CD14-positive monocyte (primary cell): ENCODE data around the gene PRKN. TPM values are rescaled to one million over a fixed set of nuclear protein-coding genes. Genes with fewer than 3 reads are reported as not detected.

Experiments used
- DNase-seq, 3 donors: peaks; one replicate each; pipeline ENCODE4 v3.0.0-alpha.2; 2011 to 2022
- H2AFZ ChIP-seq: 2 replicates; pipeline ENCODE4 v1.6.0; 2012; ENCODE audit warnings: mild to moderate bottlenecking, low read depth, low read length, inconsistent platforms; ENCODE audit not compliant: insufficient read depth, poor library complexity, severe bottlenecking
- H3K27ac ChIP-seq, 2 donors: 1 replicate in 1 of 2; 2 replicates in 1 of 2; pipeline ENCODE4 v1.5.1; 2012 to 2013; ENCODE audit warnings: low read length in 2 of 2, control low read depth in 1 of 2, inconsistent platforms in 1 of 2, low read depth in 1 of 2, mild to moderate bottlenecking in 1 of 2
- H3K27me3 ChIP-seq, 2 donors: one replicate each; pipeline versions ENCODE4 v1.6.0 to v1.6.1; 2011 to 2013; ENCODE audit warnings: low read length in 2 of 2; ENCODE audit not compliant: control insufficient read depth in 2 of 2, insufficient read depth in 2 of 2
- H3K36me3 ChIP-seq, 2 donors: replicated peaks in 1 of 2; 1 replicate in 1 of 2; 2 replicates in 1 of 2; pipeline versions ENCODE4 v1.5.1 to v1.6.1; 2012 to 2013; ENCODE audit warnings: low read length in 2 of 2, control low read depth in 1 of 2, inconsistent platforms in 1 of 2, mild to moderate bottlenecking in 1 of 2; ENCODE audit not compliant: insufficient read depth in 2 of 2, control insufficient read depth in 1 of 2
- H3K4me1 ChIP-seq, 2 donors: 1 replicate in 1 of 2; 2 replicates in 1 of 2; pipeline versions ENCODE4 v1.5.1 to v1.6.1; 2012 to 2013; ENCODE audit warnings: low read length in 2 of 2, control low read depth in 1 of 2, inconsistent platforms in 1 of 2, mild to moderate bottlenecking in 1 of 2, moderate library complexity in 1 of 2; ENCODE audit not compliant: insufficient read depth in 2 of 2, control insufficient read depth in 1 of 2
- H3K4me2 ChIP-seq: replicated peaks from 2 replicates; pipeline ENCODE3; 2012; ENCODE audit warnings: low read length, moderate library complexity, mild to moderate bottlenecking; ENCODE audit not compliant: poor library complexity, severe bottlenecking; ENCODE audit errors: extremely low read depth
- H3K4me3 ChIP-seq, 3 experiments: fragments of 200-600 bp in 1 of 3; sonication (generic) in 1 of 3; replicated peaks in 1 of 3; 1 replicate in 2 of 3; 2 replicates in 1 of 3; pipeline ENCODE4 v1.5.1; 2011 to 2013; ENCODE audit warnings: low read length in 3 of 3, mild to moderate bottlenecking in 3 of 3, control low read depth in 2 of 3, low read depth in 2 of 3, inconsistent platforms in 1 of 3, moderate library complexity in 1 of 3
- H3K79me2 ChIP-seq: 2 replicates; pipeline ENCODE4 v1.6.0; 2012; ENCODE audit warnings: mild to moderate bottlenecking, control low read depth, inconsistent platforms, low read length, moderate library complexity; ENCODE audit not compliant: insufficient read depth
- H3K9ac ChIP-seq: 2 replicates; pipeline ENCODE4 v1.6.0; 2017; ENCODE audit warnings: low read length, mild to moderate bottlenecking; ENCODE audit not compliant: insufficient read depth, poor library complexity, severe bottlenecking
- H3K9me3 ChIP-seq, 2 donors: replicated peaks in 1 of 2; 1 replicate in 1 of 2; 2 replicates in 1 of 2; pipeline versions ENCODE4 v1.5.1 to v1.6.1; 2012 to 2013; ENCODE audit warnings: low read length in 2 of 2, control low read depth in 1 of 2; ENCODE audit not compliant: control insufficient read depth in 1 of 2, insufficient read depth in 1 of 2
- H4K20me1 ChIP-seq: 2 replicates; pipeline ENCODE4 v1.6.0; 2012; ENCODE audit warnings: mild to moderate bottlenecking, low read length, control low read depth, moderate library complexity; ENCODE audit not compliant: insufficient read depth
- H3K27ac Mint-ChIP-seq, 7 donors: one replicate each; pipeline ENCODE4 v1.8.0; 2020; ENCODE audit warnings: mild to moderate bottlenecking in 7 of 7, mixed read lengths in 7 of 7, moderate library complexity in 6 of 7, inconsistent platforms in 2 of 7
- H3K27me3 Mint-ChIP-seq, 3 donors: one replicate each; pipeline ENCODE4 v1.8.0; 2021 to 2022; ENCODE audit warnings: low read depth in 3 of 3, mild to moderate bottlenecking in 3 of 3, mixed read lengths in 3 of 3, moderate library complexity in 3 of 3, inconsistent platforms in 1 of 3
- H3K36me3 Mint-ChIP-seq, 2 donors: one replicate each; pipeline ENCODE4 v1.8.0; 2020; ENCODE audit warnings: mixed read lengths in 2 of 2, inconsistent platforms in 1 of 2, mild to moderate bottlenecking in 1 of 2
- H3K4me1 Mint-ChIP-seq: one replicate; pipeline ENCODE4 v1.8.0; 2020; ENCODE audit warnings: mild to moderate bottlenecking, mixed read lengths
- H3K4me3 Mint-ChIP-seq, 2 donors: one replicate each; pipeline ENCODE4 v1.8.0; 2020; ENCODE audit warnings: mild to moderate bottlenecking in 2 of 2, mixed read lengths in 2 of 2, moderate library complexity in 1 of 2
- H3K9me3 Mint-ChIP-seq, 7 donors: one replicate each; pipeline ENCODE4 v1.8.0; 2020 to 2022; ENCODE audit warnings: mixed read lengths in 7 of 7, mild to moderate bottlenecking in 6 of 7, moderate library complexity in 6 of 7, inconsistent platforms in 2 of 7
- CTCF ChIP-seq: fragments of 200-600 bp; IDR thresholded peaks from one replicate; pipeline ENCODE4 v1.8.0; 2022; ENCODE audit warnings: antibody characterized with exemption, mild to moderate bottlenecking
- WGBS: methylation state at CpG from one replicate; pipeline ENCODE4 v1.1.5; 2013; ENCODE audit warnings: missing lambda C conversion rate; ENCODE audit not compliant: insufficient coverage; 5-methylcytosine and 5-hydroxymethylcytosine counted together
- intact Hi-C, 2 donors: fragments of 100-400 bp; cut with micrococcal nuclease; formaldehyde crosslinking; loops; one replicate each; pipeline versions ENCODE4 v1.15.0 to v1.15.1; 2023
- polyA plus RNA-seq, 3 donors: library from polyadenylated mRNA; depleted of rRNA in 1 of 3; unstranded in 2 of 3; stranded (reverse) in 1 of 3; fragments of 300-500 nt in 2 of 3; fragments of >200 nt in 1 of 3; fragmentation: Illumina TruSeq in 2 of 3; gene quantifications; 1 replicate in 2 of 3; 2 replicates in 1 of 3; pipeline ENCODE4 v1.2.3, GENCODE V29; 2012 to 2021

The PRKN gene
- polyA plus RNA-seq, 3 donors: 0.19 to 0.21 TPM; not detected in 1

GRCh38 chr6:162082520-162082919 is 645.0 kb downstream of the PRKN start:
- no peak overlapping the region for H2AFZ ChIP-seq
- Mint-ChIP-seq H3K9me3 (peaks cover under 1 to 8% (median 4%) of the 10 kb centered on the region in 7 donors), H3K27ac (no peak overlapping the region), H3K4me1 (no peaks in the 10 kb centered on the region), H3K36me3 (no peaks in the 10 kb centered on the region), H3K27me3 (no peaks in the 10 kb centered on the region), H3K4me3 (no peak overlapping the region)
- H3K4me1 ChIP-seq: no peaks in the 10 kb centered on the region
- H3K9me3 ChIP-seq: no peaks in the 10 kb centered on the region
- DNase-seq: no peak
- no peak overlapping the region for H3K4me3 ChIP-seq
- no peaks in the 10 kb centered on the region for H3K36me3 ChIP-seq
- no peak overlapping the region for H3K27ac ChIP-seq
- WGBS: no CpG with 5 or more reads among the region's 1 CpG
- intact Hi-C loops: no loop called here
- TF ChIP-seq CTCF: no peak
- H3K79me2 ChIP-seq: no peaks in the 10 kb centered on the region
- H3K27me3 ChIP-seq: no peaks in the 10 kb centered on the region
- H4K20me1 ChIP-seq: no peaks in the 10 kb centered on the region
- no peak overlapping the region for H3K9ac ChIP-seq
- no peak overlapping the region for H3K4me2 ChIP-seq

GRCh38 chr6:162078667-162079066 is 648.9 kb downstream of the PRKN start:
- no peak overlapping the region for H2AFZ ChIP-seq
- H3K9me3 Mint-ChIP-seq: peaks cover 4 to 12% (median 5%) of the 10 kb centered on the region in 7 donors
- no peak overlapping the region for H3K27ac ChIP-seq
- H4K20me1 ChIP-seq: no peaks in the 10 kb centered on the region
- no peaks in the 10 kb centered on the region for H3K36me3 ChIP-seq
- no peaks in the 10 kb centered on the region for H3K27me3 ChIP-seq
- no peaks in the 10 kb centered on the region for H3K4me1 ChIP-seq
- no peak overlapping the region for H3K4me3 ChIP-seq
- no peak overlapping the region for H3K9ac ChIP-seq
- no peak overlapping the region for H3K4me2 ChIP-seq
- H3K79me2 ChIP-seq: no peaks in the 10 kb centered on the region
- peaks cover 0 to 6% of the 10 kb centered on the region in 2 donors for H3K9me3 ChIP-seq
- DNase-seq: no peak
- H3K36me3 Mint-ChIP-seq: no peaks in the 10 kb centered on the region
- intact Hi-C loops: no loop called here
- no peak overlapping the region for H3K27ac Mint-ChIP-seq
- no peaks in the 10 kb centered on the region for H3K4me1 Mint-ChIP-seq
- no peaks in the 10 kb centered on the region for H3K27me3 Mint-ChIP-seq
- no peak for TF ChIP-seq CTCF
- WGBS: no CpG with 5 or more reads among the region's 4 CpGs
- H3K4me3 Mint-ChIP-seq: no peak overlapping the region
